Placental epithelial cell (primary cell): Measurements from ENCODE around the gene RNF135. TPM values are rescaled to one million over a fixed set of nuclear protein-coding genes. Genes with fewer than 3 reads are reported as not detected.

ENCODE experiments used
- small RNA-seq: library from RNA; depleted of rRNA; stranded (forward); fragments of <200 nt; gene quantifications from one replicate; pipeline ENCODE3, GENCODE V24; 2012
- total RNA-seq: library from RNA; depleted of rRNA; stranded (reverse); fragments of >200 nt; gene quantifications from 2 replicates; pipeline ENCODE4 v1.2.3, GENCODE V29; 2012

Gene RNF135, protein sequence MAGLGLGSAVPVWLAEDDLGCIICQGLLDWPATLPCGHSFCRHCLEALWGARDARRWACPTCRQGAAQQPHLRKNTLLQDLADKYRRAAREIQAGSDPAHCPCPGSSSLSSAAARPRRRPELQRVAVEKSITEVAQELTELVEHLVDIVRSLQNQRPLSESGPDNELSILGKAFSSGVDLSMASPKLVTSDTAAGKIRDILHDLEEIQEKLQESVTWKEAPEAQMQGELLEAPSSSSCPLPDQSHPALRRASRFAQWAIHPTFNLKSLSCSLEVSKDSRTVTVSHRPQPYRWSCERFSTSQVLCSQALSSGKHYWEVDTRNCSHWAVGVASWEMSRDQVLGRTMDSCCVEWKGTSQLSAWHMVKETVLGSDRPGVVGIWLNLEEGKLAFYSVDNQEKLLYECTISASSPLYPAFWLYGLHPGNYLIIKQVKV
- 8.2 and 8.6 TPM in 2 replicates for total RNA-seq

GRCh38 chr17:30970831-30971567 lies at the start of gene RNF135:
RNF135 (plus strand) TSS chr17:30971039; CDS start chr17:30971074, 35 bp downstream.

DNA sequence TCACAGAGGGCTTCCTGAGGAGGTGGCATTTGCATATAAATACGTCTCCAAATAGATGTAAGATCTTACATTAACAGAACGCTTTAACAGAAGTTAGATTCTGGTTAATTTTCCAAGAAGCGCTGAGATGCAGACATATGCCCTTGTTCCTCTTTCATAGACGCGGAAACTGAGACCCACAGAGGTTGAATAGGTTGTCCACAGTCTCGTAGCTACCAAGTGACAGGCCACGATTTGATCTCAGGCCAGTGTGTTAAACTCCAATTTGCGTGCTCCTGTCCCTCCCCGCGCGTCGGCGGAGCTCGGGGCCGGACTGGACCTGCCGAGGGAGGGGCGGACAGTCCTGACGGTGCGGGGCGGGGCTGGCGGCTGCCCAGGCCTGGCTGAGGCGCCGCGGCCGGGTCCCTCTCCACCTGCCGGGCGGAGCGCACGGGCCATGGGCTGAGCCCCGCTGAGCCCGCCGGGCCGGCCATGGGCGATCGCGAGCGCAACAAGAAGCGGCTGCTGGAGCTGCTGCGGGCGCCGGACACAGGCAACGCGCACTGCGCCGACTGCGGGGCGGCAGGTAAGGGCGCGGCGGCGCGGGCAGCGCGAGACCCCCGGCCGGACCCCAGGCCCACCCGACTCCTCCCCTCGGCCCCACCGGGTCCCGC lies 49.2 kb upstream of the RNF135 start, which contains the start of gene ADAP2:
Gene ADAP2 (plus strand): TSS at position 402 of the 653 bp plus-strand sequence. CDS start 70 bp downstream, at position 472.

Small RNA genes within 50 kb of the gene (small RNA-seq; reads per million reads assigned to genes)
- not detected for gene AC138207.3
- not detected for gene RN7SL138P

Other genes with a start within 250 kb of the RNF135 start
- 5.9 and 8.0 TPM in 2 replicates for gene CRLF3, start 146.3 kb upstream of the RNF135 start, total RNA-seq
- gene ATAD5, start 139.1 kb upstream of the RNF135 start, total RNA-seq = 2.7 TPM in 2 replicates
- 7.4 and 14.5 TPM in 2 replicates for gene TEFM, start 64.8 kb upstream of the RNF135 start, total RNA-seq
- gene ADAP2, start 49.1 kb upstream of the RNF135 start, total RNA-seq = 0.11 and 0.39 TPM in 2 replicates
- gene NF1, start 123.9 kb downstream of the RNF135 start, total RNA-seq = 43.6 and 47.7 TPM in 2 replicates